Heart left ventricle (tissue), 13 donors: ENCODE data around the gene MEGF11.

Source experiments
- CTCF ChIP-seq, 12 donors: fragments of 200-600 bp; sonication (generic) in 4 of 12; IDR thresholded peaks; one replicate each; pipeline versions ENCODE4 v1.5.0 to v1.8.0; 2018 to 2022; ENCODE audit warnings: antibody characterized with exemption in 12 of 12, mild to moderate bottlenecking in 5 of 12
- POLR2A ChIP-seq, 2 donors: fragments of 450-650 bp; IDR thresholded peaks; one replicate each; pipeline ENCODE4 v1.6.1; 2017; ENCODE audit warnings: antibody characterized with exemption in 2 of 2, mild to moderate bottlenecking in 2 of 2, moderate library complexity in 2 of 2
- donor health status: ischemic (EF 13 %, LVEDD 7.1; RV severe dilation, severe dysfunction).
- donor health status: DM: no; HTN: yes; CAD: no.
- donor health status: DM: no; HTN: no; CAD: no.
- donor health status: ischemic (EF 25% LVEDD 6.9; RV normal size, moderate dysfunction).
- donor health status: ischemic (EF 25% LVEDD 5.7; RV mildly dilated, moderate dysfunction).
- donor health status: ischemic (EF 35%, LVEDD 5.7; RV mildly dilated, moderate dysfunction).
- donor health status: nonischemic (EF 11% LVEDD 7.7; RV severe dilation, severe dysfunction).
- donor health status: DM: yes; HTN: yes; CAD: no.
- donor health status: PGD.
- donor health status: ischemic (EF 29% LVEDD 5.4; RV normal size, mild dysfunction).
- donor health status: nonischemic (EF 23%, LVEDD 6.1; RV moderate dilation, normal function).

- TF ChIP-seq POLR2A (IDR thresholded peaks at IDR 0.05): no peak
- TF ChIP-seq CTCF (IDR thresholded peaks at IDR 0.05): no peak
These were observed 7.5 kb upstream of the MEGF11 start for GRCh38 chr15:66261056-66261455.
